HTERT RPE-1 (cell line): ENCODE data around the gene NPLOC4.

ENCODE experiments used
- in situ Hi-C: fragments of 300-500 bp; cut with MboI; formaldehyde crosslinking; loops from 4 replicates; pipeline ENCODE4 v1.14.3; 2020; ENCODE audit warnings: low sequenced_read_pairs

The NPLOC4 gene

GRCh38 chr17:81520021-81520901, 116.7 kb downstream of the NPLOC4 start:
- in situ Hi-C loops: no loop called here

DNA sequence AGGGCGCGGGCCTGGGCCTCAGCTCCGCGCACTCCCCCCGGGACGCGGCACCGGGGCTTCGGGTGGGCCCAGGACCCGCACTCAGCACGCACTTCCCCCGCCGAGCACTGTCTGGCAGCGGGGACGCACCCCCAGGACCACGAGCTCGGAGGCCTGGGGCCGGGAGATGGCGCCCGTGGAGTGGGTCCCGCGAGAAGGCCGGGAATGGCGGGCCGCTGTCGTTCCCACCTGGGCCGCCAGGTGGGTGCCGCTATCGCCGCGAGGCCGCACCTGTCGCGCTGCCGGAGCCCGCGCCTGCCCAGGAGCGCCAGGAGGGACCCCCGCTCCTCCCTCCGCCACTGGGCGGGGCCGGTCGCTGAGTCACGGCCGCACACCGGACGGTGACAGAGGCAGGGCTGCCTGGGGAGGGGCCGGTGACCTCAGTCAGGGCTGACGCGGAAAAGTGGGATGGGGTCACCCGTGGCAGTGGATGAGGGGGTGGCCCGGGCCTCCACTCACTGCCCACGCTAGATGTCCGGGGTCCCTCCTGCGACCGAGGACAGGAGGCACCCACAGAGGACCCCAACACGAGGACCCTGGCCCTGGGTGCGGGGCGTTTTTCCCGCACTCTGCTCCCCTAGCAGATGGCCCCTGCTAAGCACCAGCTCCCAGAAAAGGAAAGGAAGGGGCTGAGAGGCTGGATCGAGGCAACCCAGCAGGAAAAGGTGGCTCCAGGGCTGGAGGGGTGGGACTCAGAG, 117.5 kb downstream of the NPLOC4 start:
- in situ Hi-C loops: no loop called here

- in situ Hi-C loops: no loop called here
Observed at GRCh38 chr17:81518785-81519283, 118.1 kb downstream of the NPLOC4 start.

DNA sequence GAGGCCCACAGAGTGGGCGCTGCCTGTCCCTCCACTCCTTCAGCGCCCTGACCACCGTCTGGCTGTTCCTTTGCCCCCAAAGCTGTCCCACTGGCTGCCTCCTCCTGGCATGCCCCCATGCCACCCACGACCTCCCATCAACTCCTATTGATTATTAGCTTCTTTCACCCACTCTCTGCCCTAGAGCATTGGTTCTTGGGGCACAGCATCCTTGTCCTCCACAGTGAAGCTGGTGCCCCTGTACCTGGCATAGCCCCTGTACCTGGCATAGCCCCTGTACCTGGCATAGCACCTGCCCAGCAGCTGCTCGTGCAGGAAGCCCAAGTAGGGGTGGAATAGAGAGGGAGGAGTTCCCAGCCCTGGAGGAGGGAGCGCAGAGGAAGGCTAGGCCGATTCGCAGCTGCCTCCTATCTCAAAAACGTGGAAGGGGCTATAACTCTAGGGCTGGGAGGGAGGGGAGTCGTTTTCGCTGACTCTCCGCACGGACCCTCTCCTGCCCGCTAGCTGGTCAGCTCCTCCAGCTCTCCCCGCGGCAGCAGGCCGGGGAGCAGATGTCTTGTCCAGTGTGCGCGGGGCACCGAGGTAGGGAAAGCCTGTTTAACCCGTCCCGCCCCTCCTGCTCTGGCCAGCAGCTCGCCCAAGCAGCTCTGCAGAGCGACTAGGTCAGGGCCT, 118.7 kb downstream of the NPLOC4 start:
- in situ Hi-C loops: no loop called here

GRCh38 chr17:81517339-81518112, 119.4 kb downstream of the NPLOC4 start:
- in situ Hi-C loops: no loop called here

DNA sequence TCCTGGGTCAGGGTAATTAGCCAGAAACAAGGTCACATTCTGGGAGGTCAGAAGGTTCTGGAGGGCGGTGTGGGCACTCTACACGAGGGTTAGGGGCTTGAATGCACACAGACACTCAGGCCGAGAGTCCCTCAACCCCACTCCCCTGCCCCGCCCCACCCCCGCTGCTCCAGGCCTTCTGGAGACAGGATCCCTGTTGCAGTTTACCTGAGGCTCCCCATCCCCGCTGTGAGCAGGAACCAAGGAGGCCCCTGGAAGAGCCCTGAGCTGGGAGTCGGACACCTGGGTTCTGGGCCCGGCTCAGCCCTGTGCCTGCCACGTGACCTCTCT, 119.9 kb downstream of the NPLOC4 start:
- in situ Hi-C loops: no loop called here

DNA sequence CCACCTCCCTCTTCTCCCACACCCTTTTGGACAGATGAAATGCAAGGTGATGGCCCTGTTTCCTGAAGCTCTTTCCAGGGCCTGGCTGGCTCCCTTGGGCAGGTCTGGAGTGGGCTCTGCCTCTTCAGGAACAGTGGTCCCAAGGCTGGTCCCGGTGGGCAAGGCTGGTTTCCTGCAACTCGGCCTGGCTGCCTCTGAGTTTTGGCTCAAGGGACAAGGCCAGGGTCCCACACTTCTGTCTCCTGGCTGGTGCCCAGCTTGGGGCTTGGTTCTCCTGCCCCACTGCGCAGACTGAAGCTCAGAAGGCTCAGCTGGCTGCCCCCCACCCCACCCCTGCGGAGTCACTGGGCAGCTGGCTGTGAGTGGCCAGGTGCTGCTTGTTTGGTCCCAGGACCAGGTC, 120.5 kb downstream of the NPLOC4 start:
- in situ Hi-C loops: no loop called here

DNA sequence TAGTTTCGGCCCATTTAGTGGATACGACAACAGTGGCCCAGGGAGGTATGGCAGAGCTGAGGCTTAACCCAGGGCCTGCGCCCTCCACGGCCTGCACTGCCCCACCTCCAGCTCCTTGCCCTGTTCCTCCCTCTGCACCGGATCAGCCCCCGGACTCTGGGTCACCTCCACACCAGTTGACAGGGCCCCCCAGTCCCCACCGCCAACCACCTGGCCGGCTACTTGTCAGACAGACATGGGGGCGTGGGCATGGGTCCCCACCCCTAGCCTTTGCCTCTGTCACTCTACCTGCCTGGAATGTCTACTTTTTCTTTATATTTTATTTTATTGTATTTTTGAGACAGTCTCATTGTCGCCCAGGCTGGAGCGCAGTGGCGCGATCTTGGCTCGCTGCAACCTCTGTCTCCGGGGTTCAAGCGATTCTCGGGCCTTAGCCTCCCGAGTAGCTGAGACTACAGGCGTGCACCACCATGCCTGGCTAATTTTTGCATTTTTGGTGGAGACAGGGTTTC, 121.3 kb downstream of the NPLOC4 start:
- in situ Hi-C loops: no loop called here

GRCh38 chr17:81514739-81515529, 122.0 kb downstream of the NPLOC4 start:
- in situ Hi-C loops: no loop called here

- in situ Hi-C loops: no loop called here
Observed at GRCh38 chr17:81514489-81514738, 122.5 kb downstream of the NPLOC4 start.

- in situ Hi-C loops: no loop called here
Observed at GRCh38 chr17:81513753-81514488, 123.0 kb downstream of the NPLOC4 start.

DNA sequence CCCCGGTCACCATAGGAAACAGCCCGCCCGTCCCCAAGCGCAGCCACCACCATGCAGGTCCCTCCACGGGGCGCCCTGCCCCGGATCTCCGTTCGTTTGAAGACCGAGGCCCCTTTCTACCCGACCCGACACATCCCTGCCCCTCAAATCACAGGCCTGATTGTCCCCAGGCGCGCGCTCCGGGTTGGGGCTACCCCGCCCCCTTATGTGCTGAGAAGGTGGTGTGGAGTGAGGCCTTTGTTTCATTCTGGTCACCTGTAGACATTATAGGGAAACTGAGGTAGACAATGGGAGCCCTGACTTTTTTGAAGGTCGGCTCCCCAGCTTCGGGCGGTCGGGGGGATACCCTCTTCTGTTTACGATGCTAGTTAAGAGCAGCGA, 123.5 kb downstream of the NPLOC4 start:
- in situ Hi-C loops: no loop called here

DNA sequence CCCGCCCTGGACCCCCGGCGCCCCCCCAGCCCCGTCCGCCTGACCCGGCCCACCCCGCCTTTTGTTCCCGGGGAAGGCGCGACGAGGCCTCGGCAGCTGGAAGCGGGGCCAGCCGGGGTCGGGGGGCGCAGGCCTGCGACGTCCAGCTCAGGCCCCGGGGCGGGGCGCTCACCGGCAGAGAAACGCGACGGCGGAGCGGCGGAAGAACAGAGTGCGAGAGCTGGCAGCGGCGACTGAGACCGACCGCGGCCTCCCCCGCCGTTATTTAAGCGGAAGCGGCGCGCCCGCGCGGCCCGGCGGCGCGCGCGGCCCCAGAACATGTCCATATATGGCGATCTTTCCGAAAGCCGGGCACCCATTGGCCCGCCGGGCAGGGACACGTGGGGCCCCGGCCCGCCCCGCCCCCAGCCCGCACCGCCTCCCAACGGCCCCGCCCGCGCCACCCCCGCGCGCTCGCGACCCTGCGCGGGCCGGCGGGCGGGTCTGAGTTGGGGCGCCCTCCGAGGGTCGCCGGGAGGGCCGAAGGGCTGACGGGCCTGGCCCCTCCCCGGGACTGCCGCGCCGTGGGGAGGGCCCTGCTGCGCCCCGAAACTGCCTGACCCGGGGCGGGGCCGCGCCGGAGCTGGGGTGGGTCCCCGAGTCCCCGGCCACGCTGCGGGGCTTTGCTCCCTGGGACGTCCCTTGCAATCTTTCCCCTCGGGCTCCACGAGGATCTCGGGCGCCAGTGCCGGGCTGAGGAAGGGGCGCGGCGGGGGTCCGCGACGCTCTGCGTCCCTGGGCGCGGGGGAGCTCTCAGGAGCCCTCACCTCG, 124.1 kb downstream of the NPLOC4 start, which contains the start of gene ACTG1:
TSS of gene ACTG1 (minus strand) at position 238 of the 810 bp plus-strand sequence. CDS start 445 bp downstream, outside the sequence.
- in situ Hi-C loops: no loop called here

GRCh38 chr17:81511804-81512561, 124.9 kb downstream of the NPLOC4 start:
- in situ Hi-C loops: no loop called here

GRCh38 chr17:81511554-81511803, 125.4 kb downstream of the NPLOC4 start:
- in situ Hi-C loops: no loop called here

DNA sequence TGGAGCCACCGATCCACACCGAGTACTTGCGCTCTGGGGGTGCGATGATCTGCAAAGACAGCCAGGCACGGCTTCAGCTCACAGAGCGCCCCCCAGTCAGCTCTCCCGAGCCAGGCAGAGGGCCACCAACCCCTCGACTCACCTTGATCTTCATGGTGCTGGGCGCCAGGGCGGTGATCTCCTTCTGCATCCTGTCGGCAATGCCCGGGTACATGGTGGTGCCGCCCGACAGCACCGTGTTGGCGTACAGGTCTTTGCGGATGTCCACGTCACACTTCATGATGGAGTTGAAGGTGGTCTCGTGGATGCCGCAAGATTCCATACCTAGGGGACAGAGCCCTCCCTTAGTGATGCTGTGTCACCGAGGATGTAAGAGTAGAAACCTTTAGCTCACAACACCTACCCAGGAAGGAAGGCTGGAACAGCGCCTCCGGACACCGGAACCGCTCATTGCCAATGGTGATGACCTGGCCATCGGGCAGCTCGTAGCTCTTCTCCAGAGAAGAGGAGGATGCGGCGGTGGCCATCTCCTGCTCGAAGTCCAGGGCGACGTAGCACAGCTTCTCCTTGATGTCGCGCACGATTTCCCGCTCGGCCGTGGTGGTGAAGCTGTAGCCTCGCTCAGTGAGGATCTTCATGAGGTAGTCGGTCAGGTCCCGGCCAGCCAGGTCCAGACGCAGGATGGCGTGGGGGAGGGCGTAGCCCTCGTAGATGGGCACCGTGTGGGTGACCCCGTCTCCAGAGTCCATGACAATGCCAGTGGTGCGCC, 125.9 kb downstream of the NPLOC4 start:
- in situ Hi-C loops: no loop called here
